ENCODE measurements around the gene TRAF1.

Gene TRAF1

GRCh38 chr9:120948824-120949223 is 22.2 kb upstream of the TRAF1 start:
- no peaks in the 10 kb centered on the region for H3K9me3 Mint-ChIP-seq
- H3K4me1 Mint-ChIP-seq (ENCODE audit: low read depth): no peaks in the 10 kb centered on the region
- H3K27me3 Mint-ChIP-seq (ENCODE audit: low read depth): no peaks in the 10 kb centered on the region
- H3K4me3 Mint-ChIP-seq: no peak overlapping the region
- no peaks in the 10 kb centered on the region for H3K36me3 Mint-ChIP-seq (ENCODE audit: low read depth)
- DNase-seq (ENCODE audit: low spot score): no peak
- no peak overlapping the region for H3K27ac Mint-ChIP-seq

GRCh38 chr9:120947222-120947621 is 20.6 kb upstream of the TRAF1 start:
- Mint-ChIP-seq H3K27ac (no peak overlapping the region), H3K4me3 (no peak overlapping the region), H3K9me3 (no peaks in the 10 kb centered on the region), H3K36me3 (ENCODE audit: low read depth) (no peaks in the 10 kb centered on the region), H3K27me3 (ENCODE audit: low read depth) (no peaks in the 10 kb centered on the region), H3K4me1 (ENCODE audit: low read depth) (no peaks in the 10 kb centered on the region)
- no peak for DNase-seq (ENCODE audit: low spot score)

DNA sequence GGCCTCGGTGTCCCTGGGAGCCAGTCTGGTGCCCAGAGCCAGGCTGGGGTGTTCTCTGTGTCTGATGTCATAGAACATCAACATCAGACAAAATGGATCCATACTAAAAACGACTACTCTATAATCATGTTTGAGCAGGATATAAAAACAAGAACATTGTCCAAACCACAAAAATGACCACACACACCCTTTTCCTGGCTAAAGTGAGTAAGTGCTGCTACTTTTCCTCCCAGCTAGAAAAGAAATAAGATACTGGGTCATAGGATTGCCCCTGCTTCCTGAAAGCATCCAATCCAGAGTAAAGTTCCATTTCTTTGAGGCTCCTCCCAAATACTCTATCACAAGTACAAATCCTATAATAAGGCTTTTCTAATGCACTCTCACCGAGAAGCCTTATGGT is 19.7 kb upstream of the TRAF1 start:
- no peak for DNase-seq (ENCODE audit: low spot score)
- H3K4me1 Mint-ChIP-seq (ENCODE audit: low read depth): no peaks in the 10 kb centered on the region
- H3K9me3 Mint-ChIP-seq: no peaks in the 10 kb centered on the region
- no peaks in the 10 kb centered on the region for H3K36me3 Mint-ChIP-seq (ENCODE audit: low read depth)
- no peak overlapping the region for H3K4me3 Mint-ChIP-seq
- H3K27me3 Mint-ChIP-seq (ENCODE audit: low read depth): no peaks in the 10 kb centered on the region
- H3K27ac Mint-ChIP-seq: no peak overlapping the region

DNA sequence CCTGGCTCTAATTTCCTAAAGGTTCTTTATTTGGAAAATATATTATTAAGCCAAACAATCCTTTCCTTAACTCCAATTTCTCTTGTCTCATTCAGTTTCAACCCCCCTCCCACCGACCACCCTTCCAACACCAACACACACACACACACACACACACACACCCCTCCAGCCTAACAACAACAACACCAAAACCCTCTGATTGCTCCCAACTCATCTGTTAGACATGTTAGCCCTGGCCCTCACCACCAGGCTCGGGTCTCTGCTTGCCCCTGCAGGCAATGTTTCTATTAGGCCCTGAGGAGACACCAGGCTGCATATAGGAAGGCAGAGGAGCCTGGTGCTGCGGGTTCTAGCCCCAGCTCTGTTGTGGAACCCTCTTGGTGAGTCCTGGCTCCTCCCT is 18.4 kb upstream of the TRAF1 start:
- Mint-ChIP-seq H3K4me1 (ENCODE audit: low read depth) (no peaks in the 10 kb centered on the region), H3K27me3 (ENCODE audit: low read depth) (peaks cover 2% of the 10 kb centered on the region), H3K36me3 (ENCODE audit: low read depth) (no peaks in the 10 kb centered on the region), H3K4me3 (no peak overlapping the region), H3K27ac (no peak overlapping the region), H3K9me3 (no peaks in the 10 kb centered on the region)
- no peak for DNase-seq (ENCODE audit: low spot score)

DNA sequence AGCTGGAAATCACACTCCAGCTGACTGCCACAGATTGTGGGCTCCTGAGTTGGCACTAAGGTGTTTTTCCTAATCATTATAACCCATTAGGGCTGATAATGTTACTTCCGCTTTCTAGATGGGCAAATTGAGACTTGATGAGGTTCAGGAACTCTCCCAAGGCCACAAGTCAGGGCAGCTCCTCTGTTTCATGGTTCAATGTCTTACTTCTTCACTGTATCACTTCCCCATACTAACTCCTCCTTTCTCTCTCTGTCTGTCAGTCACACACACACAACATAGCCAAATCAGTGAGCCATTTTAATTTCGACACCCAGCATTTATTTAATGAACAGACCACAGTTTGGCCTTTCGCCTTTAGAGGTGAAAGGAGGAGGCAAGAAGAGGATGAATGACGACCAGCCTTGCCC is 17.8 kb upstream of the TRAF1 start:
- Mint-ChIP-seq H3K27me3 (ENCODE audit: low read depth) (peaks cover 2% of the 10 kb centered on the region), H3K9me3 (no peaks in the 10 kb centered on the region), H3K4me3 (no peak overlapping the region), H3K36me3 (ENCODE audit: low read depth) (no peaks in the 10 kb centered on the region), H3K27ac (no peak overlapping the region), H3K4me1 (ENCODE audit: low read depth) (no peaks in the 10 kb centered on the region)
- no peak for DNase-seq (ENCODE audit: low spot score)

DNA sequence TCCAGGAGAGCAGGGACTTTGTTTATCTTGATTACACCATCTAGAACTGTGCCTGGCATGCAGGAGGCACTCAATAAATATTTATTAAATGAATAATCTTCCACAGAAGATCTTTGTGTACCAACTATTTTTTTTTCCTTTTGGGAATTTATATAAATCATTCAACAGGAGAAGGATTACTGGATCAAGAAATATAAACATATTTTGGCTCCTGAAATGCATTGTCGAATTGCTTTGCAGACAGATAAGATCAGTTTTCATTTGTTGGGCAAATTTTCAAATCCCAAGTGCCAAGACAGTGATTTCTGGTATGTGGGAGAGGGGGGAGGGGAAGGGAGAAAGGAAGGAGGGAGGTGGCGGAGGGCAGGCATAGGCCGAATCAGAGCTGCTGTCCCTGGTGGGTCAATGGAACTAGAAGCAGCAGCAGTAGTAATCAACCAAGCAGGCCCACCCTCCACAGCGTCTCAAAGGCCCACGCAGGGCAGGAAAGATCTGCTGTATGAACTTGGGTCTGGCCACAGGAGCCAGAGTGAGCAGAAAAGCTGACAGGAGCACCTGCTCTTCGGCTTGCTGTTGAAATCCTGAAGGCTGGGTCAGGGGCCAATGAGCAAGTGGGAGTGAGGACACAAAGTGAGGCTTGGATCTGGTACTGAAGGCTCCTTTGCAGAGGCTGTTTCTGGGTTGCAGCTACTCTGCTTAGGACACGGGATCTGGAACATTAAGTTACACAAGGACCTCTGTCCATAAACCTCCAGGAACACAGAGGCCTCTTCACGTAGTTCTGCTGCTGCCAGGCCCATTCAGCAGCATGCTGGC is 15.8 kb upstream of the TRAF1 start:
- peaks cover 2% of the 10 kb centered on the region for H3K27me3 Mint-ChIP-seq (ENCODE audit: low read depth)
- DNase-seq (ENCODE audit: low spot score): no peak
- H3K4me1 Mint-ChIP-seq (ENCODE audit: low read depth): peaks cover 2% of the 10 kb centered on the region
- H3K36me3 Mint-ChIP-seq (ENCODE audit: low read depth): no peaks in the 10 kb centered on the region
- no peak overlapping the region for H3K4me3 Mint-ChIP-seq
- no peak overlapping the region for H3K27ac Mint-ChIP-seq
- no peaks in the 10 kb centered on the region for H3K9me3 Mint-ChIP-seq

DNA sequence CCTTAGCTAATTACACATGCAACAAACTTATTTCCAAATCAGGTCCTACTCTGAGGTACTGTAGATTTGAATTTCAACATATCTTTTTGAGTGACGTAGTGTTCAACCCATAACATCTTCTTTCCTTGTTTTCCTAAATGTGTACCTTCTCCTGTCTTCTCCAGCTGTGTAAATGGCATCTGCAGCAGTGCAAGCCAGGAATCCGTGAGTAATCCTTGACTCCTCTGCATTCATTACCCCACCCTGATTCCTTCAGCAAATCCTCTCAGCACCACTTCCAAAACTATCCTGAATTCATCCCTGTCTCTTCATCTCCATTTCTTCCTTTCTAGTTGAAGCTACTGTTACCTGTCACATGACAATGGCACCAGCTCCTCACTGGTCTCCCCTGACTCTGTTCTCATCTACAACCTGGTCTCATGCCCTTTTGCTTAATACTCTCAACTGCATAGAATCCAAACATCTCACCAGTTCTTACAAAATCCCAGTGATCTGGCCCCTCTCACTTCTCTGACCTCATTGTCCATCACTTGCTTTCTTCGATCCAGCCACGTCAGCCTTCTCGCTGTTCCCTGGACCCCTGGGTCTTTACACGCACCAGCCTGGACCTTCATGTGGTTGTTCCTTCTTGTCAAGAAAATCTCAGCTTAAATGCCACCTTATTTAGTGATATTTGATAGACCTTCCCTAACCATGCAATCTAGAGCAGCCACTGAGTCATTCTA is 14.6 kb upstream of the TRAF1 start:
- DNase-seq (ENCODE audit: low spot score): no peak
- no peaks in the 10 kb centered on the region for H3K36me3 Mint-ChIP-seq (ENCODE audit: low read depth)
- H3K4me1 Mint-ChIP-seq (ENCODE audit: low read depth): peaks cover 11% of the 10 kb centered on the region
- H3K4me3 Mint-ChIP-seq: no peak overlapping the region
- H3K27ac Mint-ChIP-seq: no peak overlapping the region
- peaks cover 2% of the 10 kb centered on the region for H3K27me3 Mint-ChIP-seq (ENCODE audit: low read depth)
- no peaks in the 10 kb centered on the region for H3K9me3 Mint-ChIP-seq

GRCh38 chr9:120940573-120940972 is 14.0 kb upstream of the TRAF1 start:
- Mint-ChIP-seq H3K27me3 (ENCODE audit: low read depth) (peaks cover 2% of the 10 kb centered on the region), H3K4me1 (ENCODE audit: low read depth) (peaks cover 17% of the 10 kb centered on the region), H3K9me3 (no peaks in the 10 kb centered on the region), H3K27ac (no peak overlapping the region), H3K36me3 (ENCODE audit: low read depth) (no peaks in the 10 kb centered on the region), H3K4me3 (no peak overlapping the region)
- no peak for DNase-seq (ENCODE audit: low spot score)

- no peaks in the 10 kb centered on the region for H3K36me3 Mint-ChIP-seq (ENCODE audit: low read depth)
- no peak overlapping the region for H3K27ac Mint-ChIP-seq
- H3K27me3 Mint-ChIP-seq (ENCODE audit: low read depth): peaks cover 2% of the 10 kb centered on the region
- H3K9me3 Mint-ChIP-seq: no peaks in the 10 kb centered on the region
- peaks cover 31% of the 10 kb centered on the region for H3K4me1 Mint-ChIP-seq (ENCODE audit: low read depth)
- DNase-seq (ENCODE audit: low spot score): no peak
- H3K4me3 Mint-ChIP-seq: no peak overlapping the region
Measured at GRCh38 chr9:120938851-120939250, 12.3 kb upstream of the TRAF1 start.

GRCh38 chr9:120937596-120937995 is 11.0 kb upstream of the TRAF1 start:
- peaks cover 40% of the 10 kb centered on the region for H3K4me1 Mint-ChIP-seq (ENCODE audit: low read depth)

GRCh38 chr9:120937127-120937526 is 10.5 kb upstream of the TRAF1 start:
- Mint-ChIP-seq H3K9me3 (no peaks in the 10 kb centered on the region), H3K27ac (peak overlapping the region; percentile 69), H3K4me1 (ENCODE audit: low read depth) (peaks cover 45% of the 10 kb centered on the region), H3K27me3 (ENCODE audit: low read depth) (peaks cover 2% of the 10 kb centered on the region), H3K4me3 (no peak overlapping the region), H3K36me3 (ENCODE audit: low read depth) (no peaks in the 10 kb centered on the region)
- no peak for DNase-seq (ENCODE audit: low spot score)

More at GRCh38 chr9:120937596-120937995, 11.0 kb upstream of the TRAF1 start:
- no peaks in the 10 kb centered on the region for H3K36me3 Mint-ChIP-seq (ENCODE audit: low read depth)
- H3K4me3 Mint-ChIP-seq: no peak overlapping the region
- H3K27ac Mint-ChIP-seq: no peak overlapping the region
- H3K27me3 Mint-ChIP-seq (ENCODE audit: low read depth): peaks cover 2% of the 10 kb centered on the region
- no peaks in the 10 kb centered on the region for H3K9me3 Mint-ChIP-seq
- DNase-seq (ENCODE audit: low spot score): no peak

GRCh38 chr9:120936764-120937122 is 10.1 kb upstream of the TRAF1 start:
- Mint-ChIP-seq H3K27me3 (ENCODE audit: low read depth) (peaks cover 2% of the 10 kb centered on the region), H3K4me1 (ENCODE audit: low read depth) (peaks cover 49% of the 10 kb centered on the region)

DNA sequence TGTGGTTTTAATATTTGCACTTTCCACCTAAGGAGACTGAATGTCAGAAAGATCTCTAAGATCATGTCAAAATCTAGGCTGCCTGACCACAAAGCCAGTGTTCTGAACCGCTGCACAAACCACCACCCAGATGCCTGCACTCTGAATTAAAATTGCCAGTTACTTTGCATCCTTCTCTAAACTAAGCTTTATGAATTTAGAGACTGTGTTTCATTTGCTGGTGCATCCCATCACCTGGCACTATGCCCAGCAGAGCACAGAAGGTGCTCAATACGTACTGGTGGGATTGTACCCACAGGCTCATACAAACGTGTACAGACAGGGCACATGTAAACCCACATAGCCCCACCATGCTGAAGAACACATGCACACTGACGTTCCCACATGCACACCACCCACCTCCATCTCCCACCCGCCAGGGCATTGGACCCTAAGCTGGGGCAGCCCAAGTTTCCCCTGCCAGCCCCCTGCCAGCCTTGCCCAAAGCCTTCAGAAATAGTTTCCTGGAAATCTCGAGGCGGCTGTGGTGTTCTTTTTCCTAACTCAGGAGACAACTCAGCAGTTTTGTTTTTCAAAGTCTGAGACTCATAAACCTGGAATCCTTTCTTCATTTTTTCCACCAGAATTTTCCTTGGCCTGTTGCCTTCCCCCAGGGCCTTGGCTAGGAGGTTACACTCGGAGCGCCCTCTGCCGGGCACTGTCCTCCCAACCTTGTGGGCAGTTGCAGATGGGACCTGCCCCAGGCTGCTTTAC is 9.6 kb upstream of the TRAF1 start:
- H3K27ac Mint-ChIP-seq: peak overlapping the region; percentile 69
- DNase-seq (ENCODE audit: low spot score): peak; percentile 81
- H3K36me3 Mint-ChIP-seq (ENCODE audit: low read depth): no peaks in the 10 kb centered on the region
- H3K27me3 Mint-ChIP-seq (ENCODE audit: low read depth): peaks cover 2% of the 10 kb centered on the region
- H3K4me3 Mint-ChIP-seq: peak overlapping the region; percentile 77
- H3K9me3 Mint-ChIP-seq: no peaks in the 10 kb centered on the region
- peaks cover 54% of the 10 kb centered on the region for H3K4me1 Mint-ChIP-seq (ENCODE audit: low read depth)

More at GRCh38 chr9:120936764-120937122, 10.1 kb upstream of the TRAF1 start:
- no peaks in the 10 kb centered on the region for H3K9me3 Mint-ChIP-seq
- H3K36me3 Mint-ChIP-seq (ENCODE audit: low read depth): no peaks in the 10 kb centered on the region
- DNase-seq (ENCODE audit: low spot score): no peak
- peak overlapping the region; percentile 69 for H3K27ac Mint-ChIP-seq
- peak overlapping the region; percentile 77 for H3K4me3 Mint-ChIP-seq

DNA sequence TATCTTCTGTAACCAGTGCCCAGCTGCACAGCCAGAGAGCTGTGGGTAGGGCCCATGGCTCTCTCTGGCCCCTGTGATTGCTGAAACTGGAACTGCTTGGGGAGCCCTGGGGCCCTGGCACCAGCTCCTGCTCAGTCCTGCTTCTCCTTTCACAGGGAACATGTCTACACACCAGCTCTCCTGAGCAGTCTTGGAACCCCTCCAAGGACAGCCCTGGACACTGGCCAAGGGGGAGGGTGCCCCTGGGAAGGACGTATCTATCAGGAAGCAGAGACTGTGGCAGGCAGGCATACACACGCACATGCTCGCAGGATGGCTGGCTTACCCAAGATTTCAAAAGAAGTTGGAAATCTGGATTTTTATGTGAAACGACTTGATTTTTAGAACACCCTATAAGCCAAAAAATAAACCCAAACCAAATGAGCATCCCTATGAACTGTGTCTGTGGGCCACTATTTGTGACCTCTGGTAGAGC is 8.8 kb upstream of the TRAF1 start:
- no peak for DNase-seq (ENCODE audit: low spot score)
- peaks cover 59% of the 10 kb centered on the region for H3K4me1 Mint-ChIP-seq (ENCODE audit: low read depth)
- H3K27me3 Mint-ChIP-seq (ENCODE audit: low read depth): no peaks in the 10 kb centered on the region
- peak overlapping the region; percentile 69 for H3K27ac Mint-ChIP-seq
- peaks cover 1% of the 10 kb centered on the region for H3K36me3 Mint-ChIP-seq (ENCODE audit: low read depth)
- H3K4me3 Mint-ChIP-seq: peak overlapping the region; percentile 77
- H3K9me3 Mint-ChIP-seq: no peaks in the 10 kb centered on the region
